ENCODE results near the gene NR2F1-AS1. TPM values are rescaled to one million over a fixed set of nuclear protein-coding genes. Genes with fewer than 3 reads are reported as not detected.

Gene NR2F1-AS1
- total RNA-seq, 1 experiment from 2014 or later: 1.5 TPM

- Mint-ChIP-seq H3K27me3 (ENCODE audit: low read depth) (no peaks in the 10 kb centered on the region; the same call in 1 of the 2 replicates), H3K4me1 (no peaks in the 10 kb centered on the region), H3K36me3 (peaks cover 8% of the 10 kb centered on the region), H3K27ac (no peak overlapping the region), H3K9me3 (peaks cover 16% of the 10 kb centered on the region), H3K4me3 (no peak overlapping the region)
- ATAC-seq (no peak), DNase-seq (ENCODE audit: low spot score) (no peak)
- TF ChIP-seq RORB (CRISPR knock-in tag; IDR thresholded peaks at IDR 0.05) (no peak), IRF2 (CRISPR knock-in tag; IDR thresholded peaks at IDR 0.05; ENCODE audit: borderline replicate concordance, low read depth) (no peak), NFYB (CRISPR knock-in tag; conservative IDR thresholded peaks at IDR 0.05; ENCODE audit: low read depth) (no peak), FOXJ3 (CRISPR knock-in tag; IDR thresholded peaks at IDR 0.05; ENCODE audit: borderline replicate concordance) (no peak), CREM (CRISPR knock-in tag; IDR thresholded peaks at IDR 0.05) (no peak), ZNF219 (CRISPR knock-in tag; IDR thresholded peaks at IDR 0.05; ENCODE audit: borderline replicate concordance) (no peak), NR1H2 (CRISPR knock-in tag; IDR thresholded peaks at IDR 0.05) (no peak), EMX1 (CRISPR knock-in tag; IDR thresholded peaks at IDR 0.05) (no peak)
- CTCF ChIA-PET: no interaction called here
- POLR2A ChIA-PET: no interaction called here
Measured at GRCh38 chr5:93476251-93476742, 104.7 kb downstream of the NR2F1-AS1 start.

- no peak overlapping the region for H3K4me3 Mint-ChIP-seq
- CTCF ChIA-PET: no interaction called here
- H3K27ac Mint-ChIP-seq: no peak overlapping the region
- no peaks in the 10 kb centered on the region; the same call in 1 of the 2 replicates for H3K4me1 Mint-ChIP-seq
- peaks cover 1% of the 10 kb centered on the region for H3K27me3 Mint-ChIP-seq (ENCODE audit: low read depth)
- H3K9me3 Mint-ChIP-seq: peaks cover 68% of the 10 kb centered on the region
- POLR2A ChIA-PET: no interaction called here
- DNase-seq (ENCODE audit: low spot score): no peak
- H3K36me3 Mint-ChIP-seq: peaks cover 57% of the 10 kb centered on the region
- no peak for ATAC-seq
- TF ChIP-seq AR (CRISPR knock-in tag; IDR thresholded peaks at IDR 0.05) (no peak), ZNF532 (CRISPR knock-in tag; IDR thresholded peaks at IDR 0.05; ENCODE audit: borderline replicate concordance) (no peak), MYBL2 (CRISPR knock-in tag; IDR thresholded peaks at IDR 0.05) (no peak), MLX (CRISPR knock-in tag; IDR thresholded peaks at IDR 0.05) (no peak), MXD4 (CRISPR knock-in tag; IDR thresholded peaks at IDR 0.05; ENCODE audit: borderline replicate concordance) (no peak), FOXJ3 (CRISPR knock-in tag; IDR thresholded peaks at IDR 0.05; ENCODE audit: borderline replicate concordance) (no peak), ATF2 (CRISPR knock-in tag; IDR thresholded peaks at IDR 0.05; ENCODE audit: borderline replicate concordance, low read depth) (no peak), ZNF232 (CRISPR knock-in tag; IDR thresholded peaks at IDR 0.05) (no peak), SP1 (CRISPR knock-in tag; conservative IDR thresholded peaks at IDR 0.05) (no peak), ERG (CRISPR knock-in tag; IDR thresholded peaks at IDR 0.05) (no peak), CREM (CRISPR knock-in tag; IDR thresholded peaks at IDR 0.05) (no peak), ZNF512 (CRISPR knock-in tag; IDR thresholded peaks at IDR 0.05; ENCODE audit: borderline replicate concordance) (no peak), NFE2L1 (CRISPR knock-in tag; IDR thresholded peaks at IDR 0.05) (no peak), GABPB1 (CRISPR knock-in tag; IDR thresholded peaks at IDR 0.05) (no peak), ATF6 (CRISPR knock-in tag; IDR thresholded peaks at IDR 0.05) (no peak)
Measured at GRCh38 chr5:93462916-93463315, 118.1 kb downstream of the NR2F1-AS1 start.
